GM19372 (cell line): ENCODE measurements around the gene PRELID3B.

Source experiments
- ATAC-seq: cut with Tn5 transposase; IDR thresholded peaks from one replicate; pipeline ENCODE4 v1.9.1; 2021; ENCODE audit warnings: mild to moderate bottlenecking, low read depth, moderate library complexity; ENCODE audit not compliant: unreplicated experiment

PRELID3B gene

DNA sequence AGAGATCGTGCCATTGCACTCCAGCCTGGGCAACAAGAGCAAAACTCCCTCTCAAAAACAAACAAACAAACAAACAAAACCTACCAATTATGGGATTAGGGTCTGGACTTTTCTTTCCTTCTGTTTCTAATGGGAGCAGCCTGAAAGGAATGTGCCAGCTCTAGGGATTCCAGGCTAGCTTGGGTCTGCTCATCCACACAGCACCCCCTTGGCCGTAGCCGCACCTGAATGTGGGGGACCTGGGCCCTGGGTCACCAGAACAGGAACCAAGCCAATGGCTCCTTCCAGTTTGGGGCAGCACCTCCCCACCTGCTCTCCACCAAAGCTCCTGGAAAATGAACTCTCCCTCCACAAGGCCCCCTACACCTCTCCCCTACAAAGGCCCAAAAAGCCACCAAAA lies 42.3 kb downstream of the PRELID3B start:
- no peak for ATAC-seq

DNA sequence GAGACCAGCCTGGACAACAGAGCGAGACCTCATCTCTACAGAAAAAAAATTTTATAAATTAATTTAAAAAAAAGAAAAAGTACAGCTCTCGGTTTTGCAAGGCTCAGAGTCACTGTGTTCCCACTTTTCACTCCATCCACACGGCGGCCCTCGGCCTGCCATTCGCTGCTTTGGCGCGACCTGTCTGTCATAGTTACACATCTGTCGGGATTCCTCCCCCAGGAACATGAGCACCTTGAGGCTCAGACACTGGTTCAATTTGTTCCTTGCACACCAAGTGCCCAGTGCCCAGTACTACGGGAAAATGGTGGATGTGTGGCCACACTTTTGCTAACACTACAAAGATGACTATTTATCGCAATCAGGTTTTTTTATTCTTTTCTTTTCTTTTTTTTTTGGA lies 43.9 kb downstream of the PRELID3B start:
- no peak for ATAC-seq

DNA sequence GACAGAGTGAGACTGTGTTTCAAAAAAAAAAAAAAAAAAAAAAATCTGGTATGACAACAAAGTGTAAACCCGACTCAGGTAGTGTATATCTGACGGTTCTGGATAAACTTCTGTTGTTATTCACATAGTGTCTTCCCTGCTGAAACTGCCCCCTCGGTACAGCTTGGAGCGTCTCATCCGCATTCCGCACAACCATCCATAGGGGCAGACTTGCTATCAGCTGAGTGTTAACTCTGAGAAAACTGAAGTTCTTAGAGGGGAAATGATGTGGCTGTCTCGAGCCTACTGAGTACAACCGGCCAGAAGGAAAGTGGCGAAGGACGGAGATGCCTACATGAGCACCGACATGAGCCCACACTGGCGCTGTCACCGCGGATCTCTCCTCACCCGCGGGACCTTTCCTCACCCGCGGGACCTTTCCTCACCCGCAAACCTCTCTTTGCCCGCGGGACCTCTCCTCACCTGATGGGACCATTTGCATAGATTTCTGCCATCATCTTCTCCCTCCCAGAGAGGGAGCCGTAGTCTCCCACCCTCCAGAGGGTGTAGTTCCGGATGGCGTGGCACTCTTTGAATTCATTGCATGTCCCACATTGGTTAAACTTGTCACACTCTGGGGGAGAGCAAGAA lies 45.3 kb downstream of the PRELID3B start:
- ATAC-seq = no peak

DNA sequence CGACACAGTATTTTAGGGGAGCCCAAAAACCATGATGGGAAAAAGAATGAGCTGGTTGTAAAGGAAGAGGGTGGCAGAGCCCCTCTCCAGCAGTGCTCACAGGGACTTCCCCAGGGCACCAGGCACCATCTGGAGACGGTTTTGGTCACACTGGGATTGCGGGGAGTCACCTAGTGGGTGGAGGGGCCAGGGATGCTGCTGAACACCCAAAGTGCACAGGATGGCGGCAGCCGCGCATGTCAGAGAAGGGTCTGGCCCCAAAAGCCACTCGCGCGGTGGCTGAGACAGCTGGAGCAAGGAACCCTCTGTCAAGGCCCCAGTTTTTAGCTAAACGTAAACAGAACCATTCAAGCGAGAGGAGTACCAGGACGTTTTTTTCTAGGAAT lies 46.4 kb downstream of the PRELID3B start:
- no peak for ATAC-seq

DNA sequence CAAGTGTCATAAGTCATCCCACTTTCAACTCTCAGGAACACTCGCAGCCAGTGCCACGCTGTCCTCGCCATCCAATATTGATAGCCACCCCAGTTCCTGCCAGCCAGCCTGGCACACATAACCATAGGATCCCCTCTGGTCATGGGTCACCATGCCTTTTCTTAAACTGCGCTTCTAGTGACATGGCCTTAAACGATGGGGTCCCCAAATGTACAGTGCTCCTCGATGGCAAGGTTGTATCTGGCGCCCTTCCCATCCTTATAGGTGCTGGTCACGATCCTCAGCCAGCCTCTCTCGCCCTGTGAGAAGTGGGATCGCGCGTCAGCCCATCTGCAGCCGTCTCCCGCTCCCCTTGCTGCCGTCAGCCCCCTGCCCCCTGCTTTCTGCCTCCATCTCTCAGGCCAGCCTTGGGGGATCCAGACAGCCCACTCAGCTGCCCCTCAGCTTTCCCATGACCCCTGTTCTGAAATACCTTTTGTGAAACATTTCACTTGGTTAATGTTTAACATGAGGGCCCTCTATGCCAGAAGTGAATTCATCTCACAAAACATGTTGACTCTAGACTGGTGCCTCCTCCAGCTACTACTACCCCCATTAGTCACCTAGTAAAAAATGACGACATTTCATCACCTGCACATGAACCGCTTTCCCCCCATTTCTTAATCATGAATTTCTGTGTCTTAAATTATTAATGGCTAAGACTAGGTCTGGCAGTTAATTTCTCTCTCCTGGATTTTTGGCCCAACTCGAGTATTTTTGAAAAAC lies 46.9 kb downstream of the PRELID3B start:
- no peak for ATAC-seq

DNA sequence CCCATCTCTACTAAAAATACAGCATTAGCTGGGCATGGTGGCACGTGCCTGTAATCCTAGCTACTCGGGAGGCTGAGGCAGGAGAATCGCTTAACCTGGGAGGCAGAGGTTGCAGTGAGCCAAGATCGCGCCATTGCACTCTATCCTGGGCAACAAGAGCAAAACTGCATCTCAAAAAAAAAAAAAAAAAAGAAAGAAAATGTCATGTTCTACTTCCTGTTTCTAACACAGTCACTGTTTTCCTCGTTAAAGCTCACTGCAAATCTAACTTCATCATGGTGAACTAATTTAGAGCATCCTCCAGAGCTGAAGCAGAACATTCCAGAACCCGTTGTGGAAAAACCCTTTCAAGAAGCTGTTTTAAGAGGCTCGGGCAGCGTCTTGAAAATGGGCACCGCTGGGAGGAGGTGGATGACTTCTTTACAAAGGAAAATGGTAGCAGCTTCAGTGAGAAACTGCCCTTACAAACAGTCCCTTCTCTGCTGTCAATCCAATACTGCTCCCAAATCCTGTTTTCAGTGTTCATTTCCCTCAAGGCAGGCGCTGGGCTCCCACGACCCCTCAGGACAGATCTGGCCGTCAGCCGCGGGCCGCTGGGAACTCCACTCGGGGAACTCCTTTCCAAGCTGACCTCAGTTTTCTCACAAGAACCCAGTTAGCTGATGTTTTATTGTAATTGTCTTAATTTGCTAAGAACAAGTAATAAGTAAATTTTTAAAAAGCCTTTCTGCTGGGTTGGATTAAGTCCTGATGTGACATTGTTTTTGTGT lies 48.0 kb downstream of the PRELID3B start:
- no peak for ATAC-seq

DNA sequence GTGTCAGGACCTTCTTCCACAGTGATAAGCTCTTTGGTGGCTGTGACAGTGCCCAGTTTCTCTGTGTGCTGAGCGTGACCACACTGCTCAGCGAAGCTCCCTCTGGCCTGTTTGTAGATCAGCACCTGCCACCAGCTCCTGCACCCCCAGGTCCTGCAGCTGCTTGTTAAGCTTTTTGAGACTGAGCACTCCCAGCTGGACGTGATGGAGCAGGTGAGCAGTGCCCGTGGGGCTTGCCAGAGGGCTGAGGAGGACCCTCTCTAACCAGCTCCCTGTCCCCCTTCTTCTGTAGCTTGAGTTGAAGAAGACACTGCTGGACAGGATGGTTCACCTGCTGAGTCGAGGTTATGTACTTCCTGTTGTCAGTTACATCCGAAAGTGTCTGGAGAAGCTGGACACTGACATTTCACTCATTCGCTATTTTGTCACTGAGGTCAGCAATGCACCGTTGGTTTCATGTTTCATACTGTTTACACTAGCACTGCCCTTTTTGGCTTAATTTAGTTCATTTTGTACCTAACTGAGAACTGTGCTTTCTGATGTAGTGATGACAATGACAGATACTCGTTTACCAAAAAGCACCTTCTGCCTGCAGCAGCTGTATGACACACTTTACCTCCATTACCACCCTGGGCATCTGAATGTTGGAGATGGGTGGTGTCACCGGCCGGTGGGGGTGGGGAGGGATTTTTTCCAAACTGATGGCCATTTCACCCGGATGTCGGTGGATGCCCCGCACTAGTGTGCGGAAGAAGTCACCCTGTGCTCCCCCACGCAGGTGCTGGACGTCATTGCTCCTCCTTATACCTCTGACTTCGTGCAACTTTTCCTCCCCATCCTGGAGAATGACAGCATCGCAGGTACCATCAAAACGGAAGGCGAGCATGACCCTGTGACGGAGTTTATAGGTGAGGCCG lies 49.0 kb downstream of the PRELID3B start:
- ATAC-seq = no peak

DNA sequence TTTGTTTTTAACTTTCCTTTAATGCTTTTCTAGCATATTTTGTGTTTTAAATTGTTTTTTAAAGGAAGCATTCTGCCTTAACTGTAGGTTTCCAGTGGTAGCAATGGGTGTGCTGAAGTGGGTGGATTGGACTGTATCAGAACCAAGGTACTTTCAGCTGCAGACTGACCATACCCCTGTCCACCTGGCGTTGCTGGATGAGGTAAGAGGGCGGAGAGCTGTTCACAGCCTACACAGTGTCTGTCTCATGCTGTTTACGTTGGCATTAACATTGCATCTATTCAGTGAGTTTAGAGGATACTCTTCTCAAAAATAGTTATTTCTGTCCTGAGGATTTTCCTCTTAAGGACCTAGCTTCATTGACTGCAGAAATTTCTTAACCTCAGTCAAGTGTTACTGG lies 49.7 kb downstream of the PRELID3B start:
- no peak for ATAC-seq

DNA sequence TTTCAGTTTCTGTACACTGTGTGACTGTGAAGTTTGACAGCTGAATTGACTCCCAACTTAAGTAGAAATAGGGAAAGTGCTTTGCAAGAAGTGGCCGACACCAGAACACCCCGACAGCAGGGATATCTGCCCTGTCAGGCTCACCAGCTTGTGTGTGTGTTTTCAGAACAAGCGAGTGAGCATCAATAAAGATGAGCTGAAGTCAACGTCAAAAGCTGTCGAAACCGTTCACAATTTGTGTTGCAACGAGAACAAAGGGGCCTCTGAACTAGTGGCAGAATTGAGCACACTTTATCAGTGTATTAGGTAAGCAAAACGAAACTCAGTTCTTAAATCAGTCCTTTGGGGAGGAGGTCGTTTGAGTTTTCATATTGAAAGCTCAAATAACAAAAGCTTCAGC lies 50.9 kb downstream of the PRELID3B start:
- ATAC-seq = no peak

DNA sequence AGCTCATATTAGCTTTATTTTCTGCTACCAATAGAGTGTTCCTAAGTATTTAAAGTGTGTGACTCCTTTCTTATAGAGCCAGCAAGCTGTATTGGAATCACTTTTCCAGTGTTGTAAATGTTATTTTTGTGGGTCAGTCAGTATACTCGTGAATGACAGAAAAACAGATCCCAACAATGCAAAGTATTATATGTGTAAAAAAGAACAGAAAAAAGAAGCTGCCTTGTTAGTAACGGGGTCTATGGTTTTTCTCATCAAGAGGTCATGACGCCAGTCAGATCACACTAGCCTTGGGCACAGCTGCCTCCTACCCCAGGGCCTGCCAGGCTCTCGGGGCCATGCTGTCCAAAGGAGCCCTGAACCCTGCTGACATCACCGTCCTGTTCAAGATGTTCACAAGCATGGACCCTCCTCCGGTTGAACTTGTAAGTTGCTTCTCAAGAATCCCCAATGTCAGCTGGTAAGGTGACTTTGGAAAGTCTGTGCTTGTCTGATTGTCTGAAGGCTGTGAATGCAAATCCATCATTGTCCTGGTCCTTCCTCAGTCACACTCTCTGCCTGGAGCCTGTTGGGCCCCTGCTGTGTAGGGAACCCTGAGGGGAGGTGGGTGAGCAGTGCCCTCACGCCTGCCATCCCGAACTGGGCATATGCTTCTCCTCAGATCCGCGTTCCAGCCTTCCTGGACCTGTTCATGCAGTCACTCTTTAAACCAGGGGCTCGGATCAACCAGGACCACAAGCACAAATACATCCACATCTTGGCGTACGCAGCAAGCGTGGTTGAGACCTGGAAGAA lies 51.7 kb downstream of the PRELID3B start:
- no peak for ATAC-seq

DNA sequence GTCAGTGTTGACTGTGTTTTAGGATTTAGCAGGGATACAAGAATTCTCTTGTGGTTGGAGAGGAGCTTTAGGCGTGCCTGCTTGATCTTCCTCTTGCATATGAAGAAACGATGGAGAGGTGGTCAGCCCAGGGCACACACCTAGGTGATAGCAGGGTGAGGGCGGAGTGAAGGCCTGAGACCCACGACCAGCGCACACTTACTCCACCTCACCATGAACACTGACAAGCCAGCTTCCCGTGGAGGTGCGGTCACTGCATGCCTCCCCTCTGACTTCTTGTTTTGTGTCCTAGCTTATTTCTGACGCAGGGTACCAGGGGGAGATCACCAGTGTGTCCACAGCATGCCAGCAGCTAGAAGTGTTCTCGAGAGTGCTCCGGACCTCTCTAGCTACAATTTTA lies 53.4 kb downstream of the PRELID3B start:
- ATAC-seq = no peak

DNA sequence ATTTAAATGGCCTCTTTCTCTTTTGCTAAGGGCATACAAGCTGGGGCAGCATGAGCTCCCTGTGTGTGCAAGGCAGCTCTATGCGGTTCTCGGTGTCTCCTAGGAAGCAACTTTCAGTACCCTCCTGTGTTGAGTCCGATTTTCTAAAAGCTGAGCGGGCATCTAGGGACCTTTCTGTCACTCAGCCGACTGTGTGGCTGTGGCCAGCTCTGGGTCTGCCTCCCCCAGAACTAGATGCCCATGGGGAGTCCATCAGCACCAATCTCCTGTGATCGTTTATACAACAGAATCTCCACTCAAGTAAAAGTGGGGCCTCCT lies 54.1 kb downstream of the PRELID3B start:
- ATAC-seq = no peak

DNA sequence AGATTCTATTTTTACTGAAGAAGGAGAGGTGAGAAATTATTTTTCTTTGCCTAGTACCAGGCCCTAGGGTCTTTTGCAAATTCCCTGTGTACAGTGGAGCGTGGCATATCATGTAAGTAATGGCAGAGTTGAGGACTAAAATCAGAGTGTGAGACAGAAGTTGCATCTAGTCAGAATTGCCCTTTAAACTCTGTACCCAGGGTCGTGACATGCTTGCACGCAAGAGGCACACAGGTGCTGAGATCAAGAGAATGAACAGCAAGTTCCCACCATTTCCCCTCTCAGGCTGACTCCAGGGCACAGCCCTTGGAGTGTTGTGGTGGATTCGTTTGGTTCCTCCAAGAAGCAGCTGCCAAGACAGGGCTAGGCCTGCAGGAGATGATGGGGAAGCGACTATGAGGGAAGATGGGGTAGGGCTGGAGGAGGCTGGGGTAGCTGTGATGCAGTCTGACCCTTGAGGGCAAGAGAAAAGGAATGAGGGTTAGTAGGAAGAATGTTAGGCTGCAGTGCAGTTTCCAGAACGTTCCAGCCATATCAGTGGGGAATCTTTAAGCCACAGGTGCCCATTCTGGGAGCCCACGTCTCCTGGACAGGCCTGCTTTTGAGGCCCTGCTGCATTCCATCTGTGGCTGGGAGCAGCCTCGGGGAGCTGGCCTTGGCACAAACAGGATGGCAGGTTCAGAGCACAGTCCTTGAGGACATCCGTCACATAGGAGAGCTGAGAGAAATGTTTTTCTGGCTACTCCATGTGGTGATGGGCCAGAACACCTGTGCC lies 54.6 kb downstream of the PRELID3B start:
- no peak for ATAC-seq

DNA sequence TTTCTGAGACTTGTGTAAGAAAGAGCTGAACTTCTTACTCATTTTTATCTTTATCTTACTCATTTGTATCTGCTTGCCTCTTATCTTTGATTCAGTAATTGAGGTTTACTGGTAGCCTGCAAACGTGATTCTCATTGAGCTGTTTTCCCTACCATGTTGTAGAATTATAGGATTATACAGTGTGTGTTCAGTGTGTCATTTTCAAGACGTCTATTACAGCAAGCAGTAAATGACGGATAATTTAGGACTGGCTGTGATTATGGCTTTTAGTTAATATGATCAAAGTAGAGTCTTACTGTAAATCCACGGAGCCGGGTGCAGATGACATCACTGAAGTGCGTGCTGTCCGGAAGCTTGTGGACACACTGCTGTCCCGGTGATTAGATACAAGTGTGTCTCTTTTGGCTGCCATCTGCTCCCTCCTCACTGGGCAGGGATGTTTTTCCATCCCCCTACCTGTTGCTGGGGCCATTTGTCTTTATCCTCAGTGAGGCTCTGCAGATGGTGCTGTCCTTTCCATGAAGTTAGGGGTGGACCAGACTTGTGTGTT lies 55.5 kb downstream of the PRELID3B start:
- no peak for ATAC-seq

DNA sequence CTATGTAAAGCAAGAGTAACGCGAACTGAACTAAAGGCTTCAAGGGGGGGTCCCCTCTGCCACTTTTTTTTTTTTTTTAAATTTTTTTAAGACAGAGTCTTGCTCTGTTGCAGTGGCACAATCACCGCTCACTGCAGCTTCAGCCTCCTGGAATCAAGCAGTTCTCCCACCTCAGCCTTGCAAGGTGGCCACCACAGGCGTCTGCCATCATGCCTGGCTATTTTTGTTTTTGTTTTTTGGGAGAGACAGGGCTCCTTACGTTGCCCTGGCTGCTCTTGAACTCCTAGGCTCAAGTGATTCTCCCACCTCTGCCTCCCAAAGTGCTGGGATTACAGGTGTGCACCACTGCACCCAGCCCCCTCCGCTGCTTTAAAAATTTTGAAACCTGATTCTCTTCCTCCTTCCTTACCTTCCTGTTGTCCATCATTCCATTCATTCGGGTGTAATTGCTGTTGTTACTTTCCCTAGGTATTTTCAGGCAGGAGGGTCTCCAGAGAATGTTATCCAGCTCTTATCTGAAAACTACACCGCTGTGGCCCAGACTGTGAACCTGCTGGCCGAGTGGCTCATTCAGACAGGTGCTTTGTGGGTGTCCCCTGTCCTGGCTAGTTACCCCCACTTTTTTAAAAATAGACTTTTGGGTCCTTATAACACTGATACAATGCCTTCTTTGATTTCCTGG lies 56.2 kb downstream of the PRELID3B start:
- ATAC-seq = no peak

DNA sequence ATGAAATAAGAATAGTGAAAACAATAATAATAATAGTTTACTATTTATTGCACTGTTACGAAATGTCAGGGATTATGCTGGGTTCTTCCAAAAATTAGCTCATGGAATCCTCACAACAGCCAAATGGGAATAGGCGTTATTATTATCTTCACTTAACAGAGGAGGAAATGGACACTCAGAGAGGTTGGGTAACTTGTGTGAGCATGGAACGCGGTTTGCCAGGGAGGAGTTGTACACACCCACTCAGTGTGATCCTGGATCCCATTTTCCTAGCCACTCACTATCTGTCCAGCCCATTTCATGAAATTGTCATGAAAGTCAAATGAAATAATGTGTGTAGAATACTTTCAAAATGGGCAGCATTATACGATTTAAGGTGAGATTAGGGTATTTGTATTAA lies 56.9 kb downstream of the PRELID3B start:
- ATAC-seq = no peak

DNA sequence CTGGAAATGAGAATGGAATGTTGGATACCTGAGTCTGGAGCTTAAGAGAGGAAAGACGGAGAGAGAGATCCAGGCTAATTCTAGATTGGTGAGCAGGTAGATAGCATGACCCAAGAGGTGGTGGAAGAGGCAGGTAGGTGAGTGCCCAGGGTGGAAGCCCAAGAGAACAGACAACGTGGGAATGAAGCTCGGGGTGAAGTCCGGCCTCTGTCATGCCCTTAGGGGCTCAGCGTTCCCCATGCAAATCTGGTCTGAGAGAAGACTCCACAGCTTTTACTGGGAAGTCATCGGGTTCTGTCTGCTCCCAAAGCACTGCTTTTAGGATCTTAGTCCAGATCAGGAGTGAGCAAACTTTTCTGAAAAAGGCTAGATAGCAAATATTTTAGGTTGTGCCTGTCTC lies 57.9 kb downstream of the PRELID3B start:
- ATAC-seq = no peak
